Right ventricle myocardium inferior (tissue), 1 donor: ENCODE results near the gene PPP4R2. TPM values are rescaled to one million over a fixed set of nuclear protein-coding genes. Genes with fewer than 3 reads are reported as not detected.

Source experiments
- ATAC-seq: fragments of 200-7000 bp; cut with Tn5 transposase; one replicate; pipeline ENCODE4 v1.9.1; 2020; ENCODE audit warnings: mild to moderate bottlenecking, moderate library complexity
- DNase-seq: peaks from one replicate; pipeline ENCODE4 v3.0.0; 2021; ENCODE audit errors: missing footprints
- intact Hi-C: fragments of 100-400 bp; cut with DNase I; formaldehyde crosslinking; loops from one replicate; pipeline ENCODE4 v1.11.0; 2022
- total RNA-seq: library from RNA; stranded (reverse); fragmentation: NEBNext Ultra II Directional; extraction: Animal tissue kit (Norgen Biotek cat#: 25700); gene quantifications from one replicate; pipeline ENCODE4 v1.2.1, GENCODE V29; 2021
- donor health status: DM: no; HTN: yes; CAD: no; lungs with severe emphysema.

Gene PPP4R2
- total RNA-seq, 1 donor from 2014 or later: 52.8 TPM

GRCh38 chr3:73009008-73009407, 12.4 kb downstream of the PPP4R2 start:
- ATAC-seq (no peak), DNase-seq (no peak)
- intact Hi-C loops: no loop called here

- intact Hi-C loops: no loop called here
- ATAC-seq (no peak), DNase-seq (no peak)
Measured at GRCh38 chr3:73009750-73010149, 13.1 kb downstream of the PPP4R2 start.

- no peak for DNase-seq
- no peak for ATAC-seq
- intact Hi-C loops: no loop called here
Measured at GRCh38 chr3:73010158-73010557, 13.5 kb downstream of the PPP4R2 start.

GRCh38 chr3:73018298-73018697, 21.7 kb downstream of the PPP4R2 start:
- no peak for ATAC-seq

GRCh38 chr3:73018790-73019441, 22.3 kb downstream of the PPP4R2 start:
- DNase-seq (no peak), ATAC-seq (no peak)
- intact Hi-C loops: no loop called here

More at GRCh38 chr3:73018298-73018697, 21.7 kb downstream of the PPP4R2 start:
- no peak for DNase-seq
- intact Hi-C loops: no loop called here

- no peak for ATAC-seq
- intact Hi-C loops: no loop called here
- no peak for DNase-seq
Measured at GRCh38 chr3:73021301-73021835, 24.8 kb downstream of the PPP4R2 start.

GRCh38 chr3:73024836-73025235, 28.2 kb downstream of the PPP4R2 start:
- intact Hi-C loops: no loop called here
- no peak for ATAC-seq
- no peak for DNase-seq

GRCh38 chr3:73026111-73026759, 29.6 kb downstream of the PPP4R2 start:
- intact Hi-C loops: no loop called here
- DNase-seq (no peak), ATAC-seq (no peak)

- ATAC-seq: no peak
- intact Hi-C loops: no loop called here
- DNase-seq: no peak
Measured at GRCh38 chr3:73026760-73027113, 30.1 kb downstream of the PPP4R2 start.

GRCh38 chr3:73028803-73029202, 32.2 kb downstream of the PPP4R2 start:
- ATAC-seq (no peak), DNase-seq (no peak)
- intact Hi-C loops: no loop called here

GRCh38 chr3:73029321-73029796, 32.7 kb downstream of the PPP4R2 start:
- intact Hi-C loops: no loop called here

GRCh38 chr3:73030073-73030597, 33.5 kb downstream of the PPP4R2 start:
- intact Hi-C loops: no loop called here
- ATAC-seq: no peak

More at GRCh38 chr3:73029321-73029796, 32.7 kb downstream of the PPP4R2 start:
- DNase-seq (no peak), ATAC-seq (peak; percentile 78)

GRCh38 chr3:73031573-73032103, 35.0 kb downstream of the PPP4R2 start:
- intact Hi-C loops: no loop called here
- ATAC-seq (no peak), DNase-seq (no peak)

More at GRCh38 chr3:73030073-73030597, 33.5 kb downstream of the PPP4R2 start:
- DNase-seq: no peak

- DNase-seq (no peak), ATAC-seq (no peak)
- intact Hi-C loops: no loop called here
Measured at GRCh38 chr3:73036694-73037591, 40.3 kb downstream of the PPP4R2 start.

GRCh38 chr3:73041537-73041936, 44.9 kb downstream of the PPP4R2 start:
- ATAC-seq (peak; percentile 38), DNase-seq (no peak)
- intact Hi-C loops: loop anchor here (5.0 kb wide), 1 partner anchor 79 kb away; no protein-coding TSS in a partner anchor

- no peak for DNase-seq
- no peak for ATAC-seq
- intact Hi-C loops: loop anchor here (5.0 kb wide), 1 partner anchor 81 kb away; no protein-coding TSS in a partner anchor
Measured at GRCh38 chr3:73043414-73043813, 46.8 kb downstream of the PPP4R2 start.

- intact Hi-C loops: no loop called here
- no peak for DNase-seq
- no peak for ATAC-seq
Measured at GRCh38 chr3:73045391-73045790, 48.8 kb downstream of the PPP4R2 start.

- DNase-seq (no peak), ATAC-seq (no peak)
- intact Hi-C loops: no loop called here
Measured at GRCh38 chr3:73046195-73046594, 49.6 kb downstream of the PPP4R2 start.

GRCh38 chr3:73049319-73049718, 52.7 kb downstream of the PPP4R2 start:
- ATAC-seq: no peak

More at GRCh38 chr3:73049319-73049718, 52.7 kb downstream of the PPP4R2 start:
- DNase-seq: no peak
- intact Hi-C loops: no loop called here
